Cardiac fibroblast (primary cell): ENCODE results near the gene TVP23B.

ENCODE experiments used
- DNase-seq, 2 donors: peaks; one replicate each; pipeline versions ENCODE4 v3.0.0 to v3.0.0-alpha.2; 2010; ENCODE audit warnings: low read depth in 2 of 2
- H3K4me3 ChIP-seq, 2 donors: replicated peaks in 1 of 2; 1 replicate in 1 of 2; 2 replicates in 1 of 2; pipeline ENCODE4 v1.5.1; 2011; ENCODE audit warnings: low read depth in 2 of 2, low read length in 2 of 2, mild to moderate bottlenecking in 2 of 2, moderate library complexity in 1 of 2
- TF ChIP-seq, protein P1 (sequence below): IDR thresholded peaks from one replicate; pipeline ENCODE4 v1.5.1; 2011; ENCODE audit warnings: low read depth, mild to moderate bottlenecking, low read length, inconsistent platforms

Gene TVP23B

DNA sequence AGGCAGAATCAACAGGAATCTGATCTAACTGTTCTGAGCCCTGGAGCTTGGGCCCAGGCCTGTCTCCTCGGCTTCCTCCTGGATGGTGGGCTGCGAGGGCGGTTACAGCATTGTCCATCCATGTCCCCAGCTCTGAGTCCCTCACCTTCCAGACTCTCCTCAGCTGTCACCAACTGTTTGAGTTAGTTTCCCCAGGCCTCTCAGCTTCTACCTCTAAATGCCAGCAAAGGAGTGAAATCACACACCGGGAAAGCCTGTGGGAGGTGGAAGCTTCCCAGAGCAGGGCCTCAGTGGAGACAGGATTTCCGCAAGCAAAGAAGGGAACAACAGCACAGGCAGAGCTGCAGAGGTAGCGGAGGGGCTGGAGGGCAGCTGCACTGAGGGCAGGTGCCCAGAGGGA lies 67.5 kb downstream of the TVP23B start:
- no peak overlapping the region for H3K4me3 ChIP-seq
- TF ChIP-seq, protein P1, sequence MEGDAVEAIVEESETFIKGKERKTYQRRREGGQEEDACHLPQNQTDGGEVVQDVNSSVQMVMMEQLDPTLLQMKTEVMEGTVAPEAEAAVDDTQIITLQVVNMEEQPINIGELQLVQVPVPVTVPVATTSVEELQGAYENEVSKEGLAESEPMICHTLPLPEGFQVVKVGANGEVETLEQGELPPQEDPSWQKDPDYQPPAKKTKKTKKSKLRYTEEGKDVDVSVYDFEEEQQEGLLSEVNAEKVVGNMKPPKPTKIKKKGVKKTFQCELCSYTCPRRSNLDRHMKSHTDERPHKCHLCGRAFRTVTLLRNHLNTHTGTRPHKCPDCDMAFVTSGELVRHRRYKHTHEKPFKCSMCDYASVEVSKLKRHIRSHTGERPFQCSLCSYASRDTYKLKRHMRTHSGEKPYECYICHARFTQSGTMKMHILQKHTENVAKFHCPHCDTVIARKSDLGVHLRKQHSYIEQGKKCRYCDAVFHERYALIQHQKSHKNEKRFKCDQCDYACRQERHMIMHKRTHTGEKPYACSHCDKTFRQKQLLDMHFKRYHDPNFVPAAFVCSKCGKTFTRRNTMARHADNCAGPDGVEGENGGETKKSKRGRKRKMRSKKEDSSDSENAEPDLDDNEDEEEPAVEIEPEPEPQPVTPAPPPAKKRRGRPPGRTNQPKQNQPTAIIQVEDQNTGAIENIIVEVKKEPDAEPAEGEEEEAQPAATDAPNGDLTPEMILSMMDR, result no peak
- DNase-seq, result no peak

DNA sequence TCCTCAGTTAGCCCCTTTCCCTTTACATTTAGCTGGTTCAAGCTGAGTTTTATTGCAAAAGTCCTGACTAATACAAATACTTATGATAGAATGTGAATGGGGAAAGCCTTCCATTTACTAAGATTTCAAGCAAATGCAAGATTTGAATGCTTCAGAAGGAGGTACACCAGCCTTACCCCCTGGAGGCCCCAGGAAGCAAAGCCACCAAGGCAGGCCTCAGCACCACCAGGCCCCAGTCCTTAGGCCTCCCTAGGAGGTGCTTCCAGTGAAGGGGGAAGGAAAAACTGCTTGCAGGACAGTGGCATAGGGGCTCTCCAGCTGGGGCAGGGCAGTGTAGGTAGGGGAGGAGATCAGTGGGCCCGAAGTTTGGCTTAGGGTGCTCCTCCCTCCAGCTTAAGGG lies 69.7 kb downstream of the TVP23B start:
- H3K4me3 ChIP-seq, result no peak overlapping the region
- DNase-seq, result no peak
- TF ChIP-seq, protein P1, result no peak

DNA sequence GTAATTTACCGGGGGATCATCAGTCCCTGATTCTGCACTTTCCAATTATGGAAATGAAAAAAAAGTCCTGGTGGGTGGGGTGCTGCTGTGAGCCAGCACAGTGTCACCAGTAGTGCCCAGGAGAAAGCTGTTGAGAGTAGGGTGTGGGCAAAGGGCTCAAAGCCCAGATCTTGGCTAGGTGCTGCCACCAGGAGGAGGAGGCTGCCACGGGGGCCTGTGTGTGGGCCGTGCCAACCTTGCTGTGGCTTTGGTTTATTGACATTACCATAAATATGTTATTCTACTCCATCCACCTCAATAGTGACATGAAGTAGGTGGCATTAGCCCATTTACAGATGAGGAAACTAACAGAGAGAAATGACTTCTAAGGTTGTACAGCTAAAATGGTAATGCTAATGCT lies 70.2 kb downstream of the TVP23B start:
- DNase-seq, result no peak
- TF ChIP-seq, protein P1, result no peak
- H3K4me3 ChIP-seq, result no peak overlapping the region

DNA sequence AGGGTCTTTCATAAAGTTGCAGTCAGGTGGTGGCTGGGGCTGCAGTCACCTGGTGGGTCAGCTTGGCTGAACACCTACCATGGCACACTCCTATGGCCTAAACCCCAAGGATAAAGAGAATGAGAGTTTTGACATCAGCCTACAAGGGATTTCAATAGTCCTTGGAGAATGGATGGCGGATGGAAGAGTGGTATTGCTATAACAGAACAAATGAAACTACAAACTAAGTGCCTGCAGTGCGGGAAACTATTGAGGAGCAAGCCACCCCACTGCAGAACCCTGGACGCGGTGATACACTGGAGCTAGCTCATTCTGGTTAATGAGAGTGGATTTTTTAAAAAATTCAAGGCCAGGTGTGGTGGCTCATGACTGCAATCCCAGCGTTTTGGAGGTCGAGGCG lies 74.0 kb downstream of the TVP23B start:
- no peak for DNase-seq
- peak overlapping the region in 1 of 2 donors; percentile 66 for H3K4me3 ChIP-seq
- TF ChIP-seq, protein P1, result no peak

DNA sequence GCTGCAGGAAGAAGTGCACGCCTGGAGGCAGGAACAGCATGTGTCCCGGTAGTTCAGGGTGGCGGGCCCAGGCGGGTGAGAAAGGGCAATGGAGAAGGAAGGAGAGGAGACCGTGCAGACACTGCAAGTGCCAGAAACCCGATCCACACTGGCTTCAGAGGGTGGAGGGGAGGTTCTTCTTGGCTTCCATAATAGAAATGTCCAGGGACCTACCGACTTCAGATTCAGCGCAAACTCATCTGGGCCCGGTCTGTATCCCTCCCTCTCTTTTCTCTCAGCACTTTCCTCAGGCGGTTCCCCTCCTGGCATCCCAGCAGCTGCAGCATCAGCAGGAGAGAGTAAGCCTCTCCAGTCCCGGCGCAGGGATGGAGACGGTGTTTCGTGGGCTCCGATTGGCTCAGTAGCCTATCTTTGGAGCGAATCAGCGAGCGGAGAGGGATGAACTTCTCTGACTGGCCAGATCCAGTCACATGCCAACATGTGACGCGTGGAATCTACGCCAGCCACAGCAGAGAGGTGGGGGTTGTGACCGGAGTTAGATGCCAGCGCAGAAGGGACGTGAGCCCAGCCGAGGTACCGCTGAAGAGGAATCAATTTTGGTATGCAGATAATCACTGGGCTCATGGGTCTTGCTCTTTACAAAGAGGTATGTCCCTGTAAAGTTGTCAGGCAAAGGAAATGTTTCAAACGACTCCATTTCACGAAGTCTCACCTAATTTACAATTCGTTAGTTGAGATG lies 75.0 kb downstream of the TVP23B start:
- peak overlapping the region; percentile 54 to 66 for H3K4me3 ChIP-seq
- TF ChIP-seq, protein P1, result no peak
- peak; percentile 94 to 95 for DNase-seq
